ENCODE results near the gene PPP1R14B.
A peak's percentile ranks its signal among the peaks of the same experiment; 100 is the strongest.

The PPP1R14B gene

DNA sequence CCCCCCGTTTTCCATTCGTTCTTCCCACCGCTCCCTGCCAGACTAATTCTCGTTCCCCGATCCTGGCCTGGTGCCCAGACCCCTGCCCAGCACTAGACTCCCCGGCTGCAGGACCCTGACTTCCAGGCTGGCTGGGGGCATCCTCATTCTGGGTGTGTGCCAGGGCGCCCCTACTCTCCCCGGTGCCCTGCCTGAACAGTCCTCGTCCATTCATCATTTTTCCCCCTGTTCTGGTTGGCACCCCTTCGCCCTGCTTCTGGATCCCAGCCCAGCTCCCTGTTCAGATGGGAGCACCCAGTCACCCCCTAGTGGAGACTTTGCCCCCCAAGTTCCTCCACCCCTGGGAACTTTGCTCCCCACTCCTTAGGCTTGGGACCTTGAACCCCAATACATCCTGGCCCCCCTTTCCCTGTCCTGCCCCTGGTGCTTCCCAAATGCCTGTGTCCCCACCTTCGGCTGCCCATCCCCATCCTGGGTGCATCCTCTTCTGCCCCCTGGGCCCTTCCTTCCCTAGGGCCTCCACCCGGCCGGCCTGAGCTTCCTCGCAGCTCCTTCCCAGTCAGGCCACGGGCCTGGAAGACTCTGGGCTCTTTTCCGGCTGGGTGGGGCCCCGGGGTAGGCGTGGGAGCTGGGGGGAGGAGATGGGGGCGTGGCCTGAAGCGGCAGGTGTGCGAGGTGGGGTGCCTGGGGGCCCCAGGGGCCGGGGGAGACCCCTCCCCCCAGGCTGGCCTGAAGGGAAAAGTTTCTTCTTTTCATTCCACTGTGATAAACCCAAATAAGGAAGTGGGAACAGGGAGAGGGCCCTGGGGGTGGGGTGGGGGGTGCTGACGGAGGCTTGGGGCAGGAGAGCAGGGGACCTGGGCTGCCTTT, 5.5 kb upstream of the PPP1R14B start:
- no peak for DNase-seq (ENCODE audit: low read depth)
- H3K4me3 ChIP-seq (ENCODE audit: low read depth, low read length), result peak overlapping the region; percentile 60
- TF ChIP-seq, protein P1, sequence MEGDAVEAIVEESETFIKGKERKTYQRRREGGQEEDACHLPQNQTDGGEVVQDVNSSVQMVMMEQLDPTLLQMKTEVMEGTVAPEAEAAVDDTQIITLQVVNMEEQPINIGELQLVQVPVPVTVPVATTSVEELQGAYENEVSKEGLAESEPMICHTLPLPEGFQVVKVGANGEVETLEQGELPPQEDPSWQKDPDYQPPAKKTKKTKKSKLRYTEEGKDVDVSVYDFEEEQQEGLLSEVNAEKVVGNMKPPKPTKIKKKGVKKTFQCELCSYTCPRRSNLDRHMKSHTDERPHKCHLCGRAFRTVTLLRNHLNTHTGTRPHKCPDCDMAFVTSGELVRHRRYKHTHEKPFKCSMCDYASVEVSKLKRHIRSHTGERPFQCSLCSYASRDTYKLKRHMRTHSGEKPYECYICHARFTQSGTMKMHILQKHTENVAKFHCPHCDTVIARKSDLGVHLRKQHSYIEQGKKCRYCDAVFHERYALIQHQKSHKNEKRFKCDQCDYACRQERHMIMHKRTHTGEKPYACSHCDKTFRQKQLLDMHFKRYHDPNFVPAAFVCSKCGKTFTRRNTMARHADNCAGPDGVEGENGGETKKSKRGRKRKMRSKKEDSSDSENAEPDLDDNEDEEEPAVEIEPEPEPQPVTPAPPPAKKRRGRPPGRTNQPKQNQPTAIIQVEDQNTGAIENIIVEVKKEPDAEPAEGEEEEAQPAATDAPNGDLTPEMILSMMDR (IDR thresholded peaks at IDR 0.05; ENCODE audit: low read depth, low read length), result peak; percentile 60
- TF ChIP-seq POLR2A (IDR thresholded peaks at IDR 0.05; ENCODE audit: extremely low read depth, insufficient read length), result no peak

DNA sequence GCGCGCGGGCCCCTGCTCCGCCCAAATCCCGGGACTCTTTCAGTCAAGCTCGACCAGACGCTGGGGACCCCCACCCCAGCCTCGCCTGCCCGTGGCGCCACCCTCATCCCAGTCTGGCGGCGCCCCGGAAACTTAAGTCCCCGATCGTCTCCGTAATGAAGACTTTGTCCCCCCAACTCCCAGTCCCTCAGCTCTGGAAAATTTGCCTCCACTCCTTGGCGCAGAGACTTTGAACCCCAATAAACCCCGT, 4.9 kb upstream of the PPP1R14B start:
- peak overlapping the region; percentile 60 for H3K4me3 ChIP-seq (ENCODE audit: low read depth, low read length)
- no peak for DNase-seq (ENCODE audit: low read depth)
- TF ChIP-seq, protein P2, sequence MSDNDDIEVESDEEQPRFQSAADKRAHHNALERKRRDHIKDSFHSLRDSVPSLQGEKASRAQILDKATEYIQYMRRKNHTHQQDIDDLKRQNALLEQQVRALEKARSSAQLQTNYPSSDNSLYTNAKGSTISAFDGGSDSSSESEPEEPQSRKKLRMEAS (IDR thresholded peaks at IDR 0.05; ENCODE audit: low read depth, low read length), result no peak
- TF ChIP-seq, protein P1 (IDR thresholded peaks at IDR 0.05; ENCODE audit: low read depth, low read length), result no peak
- TF ChIP-seq POLR2A (IDR thresholded peaks at IDR 0.05; ENCODE audit: extremely low read depth, insufficient read length) (no peak), MYC (IDR thresholded peaks at IDR 0.05; ENCODE audit: low read depth, low read length) (no peak)

DNA sequence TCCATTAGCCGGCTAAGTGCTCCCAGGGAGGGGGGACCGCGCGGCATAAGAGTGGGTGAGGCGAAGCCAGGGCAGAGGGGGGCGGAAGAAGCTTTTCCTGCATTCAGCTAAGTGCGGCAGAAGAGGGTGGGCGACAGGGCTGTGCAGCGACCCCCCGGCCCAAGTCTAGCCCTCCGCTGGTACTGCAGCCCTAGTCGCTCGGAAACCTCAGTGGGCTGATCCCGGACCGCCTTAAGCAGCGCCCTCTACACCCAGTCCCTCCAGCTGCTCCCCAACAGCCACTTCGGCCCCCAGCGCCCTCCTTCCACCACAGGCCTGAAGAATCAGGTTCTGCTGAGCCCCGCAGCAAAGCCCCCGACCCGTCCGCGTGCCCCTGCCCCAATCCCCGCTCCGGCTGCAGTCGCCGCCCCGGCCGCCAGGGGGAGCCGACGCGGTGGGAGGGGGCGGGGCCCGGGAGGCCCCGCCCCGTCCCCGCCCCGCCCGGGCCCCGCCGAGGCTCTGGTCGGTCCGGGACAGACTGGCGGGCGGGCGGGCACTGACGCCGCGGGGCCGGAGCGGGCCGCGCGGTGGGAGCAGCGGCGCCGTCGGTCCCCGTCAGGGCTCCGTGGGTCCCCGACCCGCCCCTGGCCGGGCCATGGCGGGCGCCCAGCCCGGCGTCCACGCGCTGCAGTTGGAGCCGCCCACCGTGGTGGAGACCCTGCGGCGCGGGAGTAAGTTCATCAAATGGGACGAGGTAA, 4.4 kb upstream of the PPP1R14B start, which contains the start of gene PLCB3:
TSS of gene PLCB3 (plus strand) at position 515 of the 737 bp plus-strand sequence. CDS start at position 635, 120 bp downstream.
- 0 out of 2 replicates have a peak, but pooled peaks have one; percentile 4 for TF ChIP-seq MYC (IDR thresholded peaks at IDR 0.05; ENCODE audit: low read depth, low read length)
- TF ChIP-seq POLR2A (IDR thresholded peaks at IDR 0.05; ENCODE audit: extremely low read depth, insufficient read length), result peak; percentile 44
- TF ChIP-seq, protein P2 (IDR thresholded peaks at IDR 0.05; ENCODE audit: low read depth, low read length), result no peak
- TF ChIP-seq, protein P1 (IDR thresholded peaks at IDR 0.05; ENCODE audit: low read depth, low read length), result peak; percentile 43
- DNase-seq (ENCODE audit: low read depth), result peak; percentile 60
- peak within 1 kb of the TSS; percentile 60 for H3K4me3 ChIP-seq (ENCODE audit: low read depth, low read length)

DNA sequence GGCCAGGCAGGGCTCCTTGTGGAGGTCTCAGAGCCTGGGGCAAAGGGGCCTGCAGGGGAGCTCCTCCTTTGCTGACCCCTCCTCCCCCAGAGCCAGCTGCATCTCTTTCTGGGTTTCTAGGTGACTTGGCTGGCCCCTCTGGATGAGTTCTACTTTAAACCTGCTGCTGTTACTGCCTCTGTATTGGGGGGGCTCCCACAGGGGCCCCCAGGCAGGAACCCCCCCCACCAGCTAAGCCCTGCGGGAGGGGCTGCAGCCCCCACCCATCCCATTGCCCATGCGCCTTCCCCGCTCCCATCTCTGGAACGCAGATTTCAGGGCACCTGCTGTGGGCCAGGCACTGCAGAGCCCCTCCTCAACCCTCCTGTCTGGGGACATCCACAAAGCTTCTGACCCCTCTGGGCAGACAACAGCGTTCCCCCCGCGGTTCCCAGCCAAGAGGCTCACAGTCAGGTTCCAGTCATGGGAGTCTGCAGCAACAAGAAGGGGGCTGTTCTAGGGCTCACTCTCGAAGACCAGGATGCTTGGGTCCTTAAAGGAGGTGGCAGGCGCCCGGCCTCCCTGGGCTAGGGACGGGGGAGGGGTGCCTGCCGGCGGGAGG, 3.8 kb upstream of the PPP1R14B start:
- TF ChIP-seq MYC (IDR thresholded peaks at IDR 0.05; ENCODE audit: low read depth, low read length) (no peak), POLR2A (IDR thresholded peaks at IDR 0.05; ENCODE audit: extremely low read depth, insufficient read length) (no peak)
- TF ChIP-seq, protein P2 (IDR thresholded peaks at IDR 0.05; ENCODE audit: low read depth, low read length), result no peak; the same call in 1 of the 2 replicates
- TF ChIP-seq, protein P1 (IDR thresholded peaks at IDR 0.05; ENCODE audit: low read depth, low read length), result no peak
- peak; percentile 68 for DNase-seq (ENCODE audit: low read depth)
- no peak overlapping the region for H3K4me3 ChIP-seq (ENCODE audit: low read depth, low read length)

DNA sequence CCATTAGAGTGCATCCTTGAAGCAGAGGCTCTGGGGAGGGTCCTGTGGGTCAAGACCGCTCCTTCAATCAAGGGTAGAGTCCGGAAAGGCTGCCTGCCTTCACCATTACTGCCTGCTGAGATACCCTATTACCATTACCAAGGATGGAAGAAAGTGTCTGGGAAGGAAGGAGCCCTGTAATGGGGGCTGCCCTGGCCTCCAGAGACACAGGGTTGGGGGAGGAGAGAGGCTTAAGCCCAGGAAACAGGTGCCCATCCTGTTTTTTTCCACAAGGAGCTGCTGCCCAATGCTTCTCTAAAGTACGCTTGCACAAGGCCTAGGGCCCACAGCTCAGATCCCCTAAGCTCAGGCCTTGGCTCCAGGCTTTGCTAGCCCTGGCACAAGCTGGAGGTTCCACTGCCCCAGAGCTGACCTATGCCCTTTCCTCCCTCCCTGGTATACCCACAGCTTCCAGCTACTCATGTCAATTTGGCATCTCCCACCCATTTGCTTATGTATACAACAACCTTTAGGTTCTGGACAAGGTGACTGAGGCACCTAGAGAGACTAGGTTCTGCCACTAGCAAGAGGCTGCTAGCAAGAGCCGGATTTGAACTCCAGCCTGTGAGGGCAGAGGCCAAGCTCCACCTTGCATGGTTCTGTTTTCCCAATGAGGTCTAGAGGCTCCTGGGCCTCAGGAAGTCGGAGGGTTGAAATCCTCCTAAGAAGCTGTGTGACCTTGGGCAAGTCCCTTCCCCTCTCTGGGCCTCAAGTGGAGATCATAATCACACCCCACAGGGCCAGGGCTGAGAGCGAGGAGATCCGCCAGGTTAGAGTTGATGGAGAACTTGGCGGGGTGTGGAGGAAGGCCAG, 3.0 kb upstream of the PPP1R14B start:
- TF ChIP-seq, protein P1 (IDR thresholded peaks at IDR 0.05; ENCODE audit: low read depth, low read length), result no peak
- TF ChIP-seq POLR2A (IDR thresholded peaks at IDR 0.05; ENCODE audit: extremely low read depth, insufficient read length) (no peak), MYC (IDR thresholded peaks at IDR 0.05; ENCODE audit: low read depth, low read length) (no peak)
- TF ChIP-seq, protein P2 (IDR thresholded peaks at IDR 0.05; ENCODE audit: low read depth, low read length), result no peak
- H3K4me3 ChIP-seq (ENCODE audit: low read depth, low read length), result no peak overlapping the region
- no peak for DNase-seq (ENCODE audit: low read depth)

Data from NB4 (cell line).